ENCODE data around the gene CASTOR1. TPM values are rescaled to one million over a fixed set of nuclear protein-coding genes. Genes with fewer than 3 reads are reported as not detected.

Gene CASTOR1
- total and polyA plus RNA-seq, 12 donors: 2.8 to 14.7 (median 6.2) TPM

DNA sequence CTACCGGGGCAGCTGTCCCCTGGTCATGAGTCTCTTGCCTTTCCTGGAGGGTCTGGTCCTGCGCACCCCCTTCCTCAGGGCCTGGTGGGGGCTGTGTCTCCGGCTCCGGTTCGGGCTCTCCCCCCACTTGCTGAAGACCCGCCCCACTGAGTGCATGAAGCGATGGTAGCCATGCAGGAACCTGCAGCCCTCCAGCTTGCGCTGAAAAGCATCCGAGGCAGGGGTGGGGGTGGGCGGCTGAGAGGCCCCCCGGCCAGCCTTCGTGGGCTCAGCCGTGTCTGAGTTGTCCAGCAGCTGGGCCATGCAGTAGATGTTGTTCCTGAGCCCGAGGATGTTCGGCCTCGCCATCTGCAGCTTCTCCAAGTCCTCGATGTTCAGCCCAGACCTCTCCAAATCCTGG, 25.4 kb downstream of the CASTOR1 start:
- Histone ChIP-seq H3K27ac (peak overlapping the region in 1 of 10 donors; percentile 71), H3K4me1 (peaks cover 0 to 59% (median 4%) of the 10 kb centered on the region in 9 donors), H3K9me3 (no peaks in the 10 kb centered on the region), H3K4me3 (peak overlapping the region in 1 of 10 donors; percentile 32), H3K27me3 (peaks cover 0 to 25% (median 11%) of the 10 kb centered on the region in 7 donors), H3K36me3 (peaks cover 0 to 10% (median 0%) of the 10 kb centered on the region in 9 donors)
- ATAC-seq (no peak), DNase-seq (no peak)
- 83 to 88% methylated on average over 17 of the region's 17 CpGs for WGBS, 2 donors
- intact Hi-C loops (cut with DNase I): loop anchor here in 8 of 10 donors (1.0 to 10.0 kb wide), 6 partner anchors 23 to 221 kb away; partner anchors contain the start of gene RNF215 (in 6 of the 8)
- TF ChIP-seq, protein P1, sequence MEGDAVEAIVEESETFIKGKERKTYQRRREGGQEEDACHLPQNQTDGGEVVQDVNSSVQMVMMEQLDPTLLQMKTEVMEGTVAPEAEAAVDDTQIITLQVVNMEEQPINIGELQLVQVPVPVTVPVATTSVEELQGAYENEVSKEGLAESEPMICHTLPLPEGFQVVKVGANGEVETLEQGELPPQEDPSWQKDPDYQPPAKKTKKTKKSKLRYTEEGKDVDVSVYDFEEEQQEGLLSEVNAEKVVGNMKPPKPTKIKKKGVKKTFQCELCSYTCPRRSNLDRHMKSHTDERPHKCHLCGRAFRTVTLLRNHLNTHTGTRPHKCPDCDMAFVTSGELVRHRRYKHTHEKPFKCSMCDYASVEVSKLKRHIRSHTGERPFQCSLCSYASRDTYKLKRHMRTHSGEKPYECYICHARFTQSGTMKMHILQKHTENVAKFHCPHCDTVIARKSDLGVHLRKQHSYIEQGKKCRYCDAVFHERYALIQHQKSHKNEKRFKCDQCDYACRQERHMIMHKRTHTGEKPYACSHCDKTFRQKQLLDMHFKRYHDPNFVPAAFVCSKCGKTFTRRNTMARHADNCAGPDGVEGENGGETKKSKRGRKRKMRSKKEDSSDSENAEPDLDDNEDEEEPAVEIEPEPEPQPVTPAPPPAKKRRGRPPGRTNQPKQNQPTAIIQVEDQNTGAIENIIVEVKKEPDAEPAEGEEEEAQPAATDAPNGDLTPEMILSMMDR (IDR thresholded peaks at IDR 0.05): no peak

DNA sequence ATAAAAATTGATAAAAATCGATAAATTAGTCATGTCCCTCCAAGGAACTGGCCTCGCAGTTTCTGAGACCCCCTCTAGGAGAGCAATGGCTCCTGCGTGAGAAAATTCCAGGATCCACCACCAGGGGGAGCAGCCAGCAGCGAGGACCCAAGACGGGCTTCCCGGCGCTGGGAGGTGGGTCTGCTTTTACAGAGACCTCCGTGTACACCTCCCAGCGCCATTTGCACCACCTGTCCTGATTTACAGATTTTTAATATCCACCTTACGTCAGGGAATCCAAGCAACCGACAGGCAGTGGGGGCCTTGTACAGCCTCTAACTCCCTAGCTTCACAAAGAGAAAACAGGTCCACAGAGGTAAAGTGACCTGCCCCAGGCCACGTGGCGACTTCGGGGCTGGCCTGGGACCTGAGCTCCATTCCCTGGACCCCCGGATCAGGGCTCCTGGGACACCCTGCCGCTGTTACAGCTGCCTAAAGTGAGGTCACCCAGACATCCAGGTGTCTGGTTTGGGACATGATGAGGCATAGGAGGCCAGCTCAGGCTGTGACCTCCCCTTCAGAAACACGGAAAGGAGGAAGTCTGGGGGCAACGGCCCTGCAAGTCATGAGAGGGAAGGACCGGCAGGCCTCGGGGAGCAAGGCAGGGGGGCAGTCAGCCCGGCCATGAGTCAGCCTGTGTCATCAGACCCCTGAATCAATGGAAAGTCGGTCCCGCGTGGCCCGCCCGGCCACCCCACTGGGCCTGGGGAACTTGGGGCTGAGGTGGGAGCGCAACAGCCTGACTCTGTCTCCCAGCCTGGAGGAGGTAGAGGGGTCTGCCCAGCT, 26.2 kb downstream of the CASTOR1 start:
- H3K27ac ChIP-seq: peak overlapping the region in 1 of 10 donors; percentile 71
- no peaks in the 10 kb centered on the region for H3K9me3 ChIP-seq
- peaks cover 0 to 25% (median 11%) of the 10 kb centered on the region in 7 donors for H3K27me3 ChIP-seq
- WGBS, 2 donors: 32% methylated on average over 27 of the region's 27 CpGs
- DNase-seq (peak; percentile 71 to 76), ATAC-seq (peak in 6 of 8 donors; percentile 8 to 59 (median 52))
- peaks cover 0 to 56% (median 4%) of the 10 kb centered on the region in 9 donors for H3K4me1 ChIP-seq
- peak overlapping the region in 5 of 10 donors; percentile 19 to 32 (median 25) for H3K4me3 ChIP-seq
- H3K36me3 ChIP-seq: peaks cover 0 to 10% (median 0%) of the 10 kb centered on the region in 9 donors
- intact Hi-C loops (cut with DNase I): loop anchor here in 8 of 10 donors (1.0 to 10.0 kb wide), 6 partner anchors 24 to 222 kb away; partner anchors contain the start of gene RNF215 (in 6 of the 8)
- TF ChIP-seq, protein P1 (IDR thresholded peaks at IDR 0.05): peak; percentile 91 to 99 (median 97)

DNA sequence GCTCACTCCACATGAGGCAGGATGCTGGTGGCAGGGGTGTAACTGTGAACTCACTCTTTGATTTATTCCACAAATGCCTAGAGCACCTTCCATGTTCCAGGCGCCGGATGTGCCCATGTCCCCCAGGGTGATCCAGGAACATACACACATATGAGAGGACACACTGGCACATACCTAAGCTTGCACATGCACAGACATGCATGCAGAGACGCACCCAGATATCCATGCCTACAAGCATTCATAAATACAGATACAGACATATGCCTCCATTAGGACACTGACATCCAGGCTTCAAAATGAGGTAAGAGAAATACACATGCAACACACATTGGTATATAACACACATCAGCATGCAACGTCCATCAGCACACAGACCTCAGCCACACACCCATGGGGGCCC, 27.2 kb downstream of the CASTOR1 start:
- Histone ChIP-seq H3K9me3 (no peaks in the 10 kb centered on the region), H3K36me3 (peaks cover 0 to 10% (median 0%) of the 10 kb centered on the region in 9 donors), H3K27me3 (peaks cover 0 to 30% (median 14%) of the 10 kb centered on the region in 7 donors), H3K4me3 (no peak overlapping the region), H3K27ac (no peak overlapping the region), H3K4me1 (peaks cover 0 to 47% (median 4%) of the 10 kb centered on the region in 9 donors)
- TF ChIP-seq, protein P1 (IDR thresholded peaks at IDR 0.05): no peak
- 90 to 91% methylated on average over 4 of the region's 4 CpGs for WGBS, 2 donors
- ATAC-seq: no peak
- intact Hi-C loops (cut with DNase I): loop anchor here in 7 of 10 donors (2.0 to 10.0 kb wide), 5 partner anchors 25 to 223 kb away; partner anchors contain the start of gene RNF215 (in 4 of the 7)
- no peak for DNase-seq

DNA sequence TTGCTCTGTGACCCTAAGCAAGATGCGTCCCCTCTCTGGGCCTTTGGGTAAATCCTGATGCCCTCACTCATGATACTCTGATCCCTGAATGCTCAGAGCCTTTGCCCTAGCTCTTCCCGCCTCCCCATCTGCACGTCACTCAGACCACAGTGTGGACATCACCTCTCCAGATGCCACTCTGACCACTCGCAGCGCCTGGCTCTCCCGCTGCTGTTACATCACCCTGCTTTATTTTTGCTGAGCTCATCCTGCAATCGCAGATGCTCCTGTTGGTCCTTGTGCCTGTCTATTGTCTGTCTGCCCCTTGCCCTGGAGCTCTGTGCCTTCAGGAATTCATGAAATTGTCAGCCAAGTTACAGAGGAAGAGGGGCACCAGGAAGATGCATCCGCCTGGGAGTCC, 28.2 kb downstream of the CASTOR1 start:
- no peaks in the 10 kb centered on the region for H3K9me3 ChIP-seq
- DNase-seq (no peak), ATAC-seq (no peak)
- H3K36me3 ChIP-seq: peaks cover 0 to 10% (median 0%) of the 10 kb centered on the region in 9 donors
- peak overlapping the region in 1 of 10 donors; percentile 31 for H3K27ac ChIP-seq
- peaks cover 0 to 49% (median 7%) of the 10 kb centered on the region in 9 donors for H3K4me1 ChIP-seq
- intact Hi-C loops (cut with DNase I): loop anchor here in 3 of 10 donors (5.0 to 10.0 kb wide), 2 partner anchors 126 to 224 kb away; partner anchors contain the start of gene RNF215 (in 1 of the 3)
- no peak overlapping the region for H3K4me3 ChIP-seq
- peaks cover 0 to 31% (median 20%) of the 10 kb centered on the region in 7 donors for H3K27me3 ChIP-seq
- WGBS, 2 donors: 83 to 84% methylated on average over 8 of the region's 8 CpGs
- TF ChIP-seq, protein P1 (IDR thresholded peaks at IDR 0.05): no peak

Data from heart right ventricle (tissue), 16 donors.